GM19455 (cell line): ENCODE results near the gene HIVEP2.
A peak's percentile ranks its signal among the peaks of the same experiment; 100 is the strongest.

Source experiments
- ATAC-seq: cut with Tn5 transposase; IDR thresholded peaks from one replicate; pipeline ENCODE4 v1.9.1; 2021; ENCODE audit not compliant: unreplicated experiment

The HIVEP2 gene

GRCh38 chr6:142892254-142893021, 52.5 kb downstream of the HIVEP2 start:
- ATAC-seq, result no peak

- no peak for ATAC-seq
These were observed 53.5 kb downstream of the HIVEP2 start for GRCh38 chr6:142891454-142891853.

GRCh38 chr6:142888456-142888855, 56.5 kb downstream of the HIVEP2 start:
- no peak for ATAC-seq

- ATAC-seq, result no peak
These were observed 57.5 kb downstream of the HIVEP2 start for GRCh38 chr6:142887517-142887916.

- peak; percentile 86 for ATAC-seq
These were observed 58.4 kb downstream of the HIVEP2 start for GRCh38 chr6:142886431-142887170.

GRCh38 chr6:142885182-142885867, 59.7 kb downstream of the HIVEP2 start:
- ATAC-seq, result peak; percentile 64

- ATAC-seq, result no peak
These were observed 60.6 kb downstream of the HIVEP2 start for GRCh38 chr6:142884214-142885035.

GRCh38 chr6:142883011-142883410, 62.0 kb downstream of the HIVEP2 start:
- no peak for ATAC-seq

- no peak for ATAC-seq
These were observed 63.2 kb downstream of the HIVEP2 start for GRCh38 chr6:142881761-142882160.

GRCh38 chr6:142881290-142881689, 63.7 kb downstream of the HIVEP2 start:
- ATAC-seq, result no peak

- no peak for ATAC-seq
These were observed 64.8 kb downstream of the HIVEP2 start for GRCh38 chr6:142880201-142880600.

GRCh38 chr6:142879527-142879926, 65.4 kb downstream of the HIVEP2 start:
- no peak for ATAC-seq

GRCh38 chr6:142879076-142879475, 65.9 kb downstream of the HIVEP2 start:
- no peak for ATAC-seq

- ATAC-seq, result no peak
These were observed 66.6 kb downstream of the HIVEP2 start for GRCh38 chr6:142878407-142878806.

GRCh38 chr6:142874676-142875075, 70.3 kb downstream of the HIVEP2 start:
- ATAC-seq, result no peak

GRCh38 chr6:142872376-142872775, 72.6 kb downstream of the HIVEP2 start:
- ATAC-seq, result no peak

GRCh38 chr6:142871910-142872331, 73.1 kb downstream of the HIVEP2 start:
- ATAC-seq, result peak; percentile 90

- no peak for ATAC-seq
These were observed 74.1 kb downstream of the HIVEP2 start for GRCh38 chr6:142870787-142871415.

- ATAC-seq, result no peak
These were observed 76.1 kb downstream of the HIVEP2 start for GRCh38 chr6:142868917-142869316.
